Endothelial cell of umbilical vein (primary cell): ENCODE results near the gene GNA12. TPM values are rescaled to one million over a fixed set of nuclear protein-coding genes. Genes with fewer than 3 reads are reported as not detected.

Experiments
- BruUV-seq: library from RNA; stranded (reverse); fragments of 400-500 nt; replicated peaks from 2 replicates; lab custom pipeline; 2021; lab: Mats Ljungman, UMichigan
- CTCF ChIA-PET: fragments of 300-600, 350-600 bp; sonication (Branson Sonifier 250); formaldehyde crosslinking; loops from one replicate; lab custom pipeline; 2021; ENCODE audit warnings: antibody characterized with exemption, inconsistent platforms; lab: Charles Lee
- POLR2A ChIA-PET: fragments of 300-600, 350-600 bp; sonication (Branson Sonifier 250); formaldehyde crosslinking; loops from one replicate; lab custom pipeline; 2021; ENCODE audit warnings: antibody characterized with exemption, inconsistent platforms; lab: Charles Lee
- DNase-seq: peaks from one replicate; pipeline ENCODE4 v3.0.0-alpha.2; 2011; ENCODE audit warnings: low read depth, low spot score
- FAIRE-seq: peaks from 2 replicates; lab custom pipeline; 2011; peaks lifted over from hg19 to GRCh38; lab: Jason Lieb, UNC
- H2AFZ ChIP-seq: 2 replicates; pipeline ENCODE4 v1.6.0; 2012; ENCODE audit warnings: low read depth, low read length, control low read depth, inconsistent platforms
- H3K27ac ChIP-seq: 2 replicates; pipeline ENCODE4 v1.5.1; 2011; ENCODE audit warnings: low read depth, mild to moderate bottlenecking, control low read depth, low read length, moderate library complexity; ENCODE audit not compliant: insufficient read depth
- H3K27me3 ChIP-seq, 2 experiments: 2 replicates each; pipeline versions ENCODE4 v1.6.0 to v1.6.1; 2011; ENCODE audit warnings: low read length in 2 of 2, mixed read lengths in 1 of 2; ENCODE audit not compliant: control insufficient read depth in 2 of 2, insufficient read depth in 2 of 2
- H3K36me3 ChIP-seq, 2 experiments: 2 replicates in 1 of 2; 3 replicates in 1 of 2; pipeline ENCODE4 v1.5.1; 2011; ENCODE audit warnings: low read length in 2 of 2, mild to moderate bottlenecking in 1 of 2, moderate library complexity in 1 of 2; ENCODE audit not compliant: control insufficient read depth in 2 of 2, insufficient read depth in 2 of 2; ENCODE audit errors: extremely low read depth in 1 of 2
- H3K4me1 ChIP-seq: 3 replicates; pipeline ENCODE4 v1.5.1; 2011; ENCODE audit warnings: mild to moderate bottlenecking, low read length; ENCODE audit not compliant: control insufficient read depth, insufficient read depth; ENCODE audit errors: extremely low read depth
- H3K4me2 ChIP-seq: 2 replicates; pipeline ENCODE4 v1.6.1; 2011; ENCODE audit warnings: low read length, control low read depth, mixed read lengths; ENCODE audit not compliant: insufficient read depth
- H3K4me3 ChIP-seq, 3 experiments: fragments of 200-600 bp in 1 of 3; sonication (generic), shearing (Covaris generic) in 1 of 3; replicated peaks in 1 of 3; 2 replicates each; pipeline ENCODE4 v1.5.1; 2011 to 2016; ENCODE audit warnings: control low read depth in 3 of 3, low read length in 3 of 3, mild to moderate bottlenecking in 2 of 3, inconsistent platforms in 1 of 3, low read depth in 1 of 3, moderate library complexity in 1 of 3; ENCODE audit not compliant: insufficient read depth in 1 of 3
- H3K79me2 ChIP-seq: 2 replicates; pipeline ENCODE4 v1.6.0; 2012; ENCODE audit warnings: low read length, inconsistent platforms; ENCODE audit not compliant: control insufficient read depth, insufficient read depth
- H3K9ac ChIP-seq: replicated peaks from 2 replicates; pipeline ENCODE3; 2011; ENCODE audit warnings: low read length, control low read depth; ENCODE audit not compliant: insufficient read depth; ENCODE audit errors: extremely low read depth
- H3K9me1 ChIP-seq: replicated peaks from 3 replicates; pipeline ENCODE4 v1.6.0; 2011; ENCODE audit warnings: mild to moderate bottlenecking, low read length; ENCODE audit not compliant: control insufficient read depth, insufficient read depth; ENCODE audit errors: extremely low read depth
- H3K9me3 ChIP-seq: replicated peaks from 2 replicates; pipeline ENCODE4 v1.5.1; 2012; ENCODE audit warnings: low read length, inconsistent platforms; ENCODE audit not compliant: control insufficient read depth, insufficient read depth
- H4K20me1 ChIP-seq: replicated peaks from 2 replicates; pipeline ENCODE3; 2011; ENCODE audit warnings: mild to moderate bottlenecking, low read length; ENCODE audit not compliant: control insufficient read depth, insufficient read depth; ENCODE audit errors: extremely low read depth
- CTCF ChIP-seq, 2 donors: IDR thresholded peaks; 1 replicate in 1 of 2; 2 replicates in 1 of 2; pipeline ENCODE4 v1.5.1; 2011; ENCODE audit warnings: low read length in 2 of 2, mild to moderate bottlenecking in 2 of 2, moderate library complexity in 2 of 2, control low read depth in 1 of 2, inconsistent platforms in 1 of 2, low read depth in 1 of 2; ENCODE audit not compliant: insufficient read depth in 1 of 2; ENCODE audit errors: extremely low read depth in 1 of 2
- EZH2 ChIP-seq: IDR thresholded peaks from 2 replicates; pipeline ENCODE4 v1.6.1; 2012; ENCODE audit warnings: borderline replicate concordance, low read depth, mild to moderate bottlenecking, moderate library complexity, low read length, inconsistent platforms; ENCODE audit not compliant: severe bottlenecking
- FOS ChIP-seq: IDR thresholded peaks from 2 replicates; pipeline ENCODE4 v1.6.1; 2011; ENCODE audit warnings: mild to moderate bottlenecking, low read length, moderate library complexity, borderline replicate concordance; ENCODE audit not compliant: insufficient read depth
- GATA2 ChIP-seq: IDR thresholded peaks from 2 replicates; pipeline ENCODE4 v1.7.0; 2011; ENCODE audit warnings: low read depth, mild to moderate bottlenecking, moderate library complexity, mixed read lengths, low read length; ENCODE audit not compliant: insufficient read length, insufficient read depth
- JUN ChIP-seq: IDR thresholded peaks from 2 replicates; pipeline ENCODE4 v1.6.1; 2011; ENCODE audit warnings: borderline replicate concordance, low read depth; ENCODE audit not compliant: insufficient read length, insufficient read depth
- MAX ChIP-seq: IDR thresholded peaks from 2 replicates; pipeline ENCODE4 v1.6.1; 2011; ENCODE audit not compliant: insufficient read depth, insufficient read length
- MYC ChIP-seq: IDR thresholded peaks from one replicate; pipeline ENCODE4 v1.6.1; 2011; ENCODE audit warnings: mild to moderate bottlenecking, low read depth, low read length
- POLR2A ChIP-seq: IDR thresholded peaks from 2 replicates; pipeline ENCODE4 v1.6.1; 2012; ENCODE audit warnings: low read depth, mild to moderate bottlenecking, control low read depth, low read length
- POLR2AphosphoS5 ChIP-seq: IDR thresholded peaks from 2 replicates; pipeline ENCODE4 v1.6.1; 2012; ENCODE audit warnings: low read depth, mild to moderate bottlenecking, control low read depth, low read length, moderate library complexity; ENCODE audit not compliant: insufficient read depth
- dilution Hi-C: fragments of 300-500 bp; cut with MboI; formaldehyde crosslinking; loops from one replicate; pipeline ENCODE4 v1.15.0; 2019; ENCODE audit warnings: low sequenced_read_pairs; ENCODE audit not compliant: extremely low pct_ligation_motif_present
- intact Hi-C: fragments of 100-400 bp; cut with micrococcal nuclease; formaldehyde crosslinking; loops from one replicate; pipeline ENCODE4 v1.10.0; 2022
- polyA plus RNA-seq, 4 experiments: library from polyadenylated mRNA; depleted of rRNA in 3 of 4; stranded (reverse) in 3 of 4; unstranded in 1 of 4; fragments of >200 nt; gene quantifications; 2 replicates each; pipeline versions ENCODE4 v1.2.1 to v1.2.3, GENCODE V29; 2011 to 2012; ENCODE audit warnings: missing spikeins in 1 of 4
- total RNA-seq: library from RNA; stranded (reverse); gene quantifications from 2 replicates; pipeline ENCODE4 v1.2.3, GENCODE V29; 2021

The GNA12 gene
- total and polyA plus RNA-seq, 2 donors (not counting 3 experiments of a cell fraction or from before 2014, with no cell fraction given), result 63.0 to 75.1 TPM

- H2AFZ ChIP-seq, result no peak overlapping the region
- no peak overlapping the region for H3K4me2 ChIP-seq
- no peak overlapping the region for H3K4me3 ChIP-seq
- no peak for TF ChIP-seq EZH2
- no peak for TF ChIP-seq JUN
- no peak for TF ChIP-seq MYC
- TF ChIP-seq POLR2A, result no peak
- TF ChIP-seq CTCF (IDR thresholded peaks at IDR 0.05; ENCODE audit: extremely low read depth in 1 of 2, insufficient read depth in 1 of 2, low read depth in 1 of 2, low read length in 2 of 2), result no peak
- no peak for TF ChIP-seq FOS
- TF ChIP-seq MAX, result no peak
- no peak for TF ChIP-seq POLR2AphosphoS5
- TF ChIP-seq GATA2, result no peak
- H3K36me3 ChIP-seq, result peaks cover 0 to 20% of the 10 kb centered on the region in 2 experiments
- no peaks in the 10 kb centered on the region for H3K27me3 ChIP-seq
- no peaks in the 10 kb centered on the region for H4K20me1 ChIP-seq
- H3K4me1 ChIP-seq, result peaks cover 18% of the 10 kb centered on the region
- H3K9me3 ChIP-seq, result no peaks in the 10 kb centered on the region
- FAIRE-seq (no peak), DNase-seq (no peak)
- no peak overlapping the region for H3K9ac ChIP-seq
- no peaks in the 10 kb centered on the region for H3K79me2 ChIP-seq
- CTCF ChIA-PET, result interaction anchor here (0.6 kb wide), 1 partner anchor 11 kb away, joined by 3 read pairs; no protein-coding TSS in a partner anchor
- intact Hi-C loops (no loop called here), dilution Hi-C loops (no loop called here)
- POLR2A ChIA-PET, result no interaction called here
- no peaks in the 10 kb centered on the region for H3K9me1 ChIP-seq
- BruUV-seq, result no TSS peak
- no peak overlapping the region for H3K27ac ChIP-seq
Measured at GRCh38 chr7:2729031-2729892, 114.8 kb downstream of the GNA12 start.
